ENCODE measurements around the gene FANCC. TPM values are rescaled to one million over a fixed set of nuclear protein-coding genes. Genes with fewer than 3 reads are reported as not detected.
A peak's percentile ranks its signal among the peaks of the same experiment; 100 is the strongest.

The FANCC gene
- total RNA-seq, 6 experiments from 2014 or later = 4.7 to 7.1 (median 5.7) TPM

DNA sequence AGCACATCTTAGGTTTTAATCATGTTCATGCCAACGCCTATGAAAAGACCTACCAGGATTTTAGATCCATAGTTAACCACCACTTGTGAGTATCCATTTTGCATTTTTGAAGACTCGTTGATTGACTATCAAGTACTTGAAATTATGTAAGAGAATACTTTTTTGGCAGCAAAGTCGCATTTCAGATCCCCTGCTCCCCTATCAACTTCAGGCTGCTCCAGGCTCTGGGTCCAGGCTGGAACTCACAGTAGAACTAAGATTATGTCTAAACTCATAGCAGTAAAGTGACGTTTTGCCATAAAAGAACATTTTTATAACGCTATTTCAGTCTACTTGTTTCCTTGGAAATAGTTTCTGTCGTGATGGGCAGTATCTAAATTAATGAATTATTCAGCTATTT is 267.7 kb downstream of the FANCC start:
- Mint-ChIP-seq H3K27ac (peak overlapping the region; percentile 6; the same call in 1 of the 2 replicates), H3K9me3 (no peaks in the 10 kb centered on the region), H3K27me3 (ENCODE audit: insufficient read depth) (peaks cover 3% of the 10 kb centered on the region; the same call in 1 of the 2 replicates), H3K36me3 (ENCODE audit: low read depth) (peaks cover 35% of the 10 kb centered on the region), H3K4me3 (peak overlapping the region; percentile 73), H3K4me1 (ENCODE audit: low read depth) (peaks cover 59% of the 10 kb centered on the region)
- no peak for DNase-seq
- TF ChIP-seq, protein P1, sequence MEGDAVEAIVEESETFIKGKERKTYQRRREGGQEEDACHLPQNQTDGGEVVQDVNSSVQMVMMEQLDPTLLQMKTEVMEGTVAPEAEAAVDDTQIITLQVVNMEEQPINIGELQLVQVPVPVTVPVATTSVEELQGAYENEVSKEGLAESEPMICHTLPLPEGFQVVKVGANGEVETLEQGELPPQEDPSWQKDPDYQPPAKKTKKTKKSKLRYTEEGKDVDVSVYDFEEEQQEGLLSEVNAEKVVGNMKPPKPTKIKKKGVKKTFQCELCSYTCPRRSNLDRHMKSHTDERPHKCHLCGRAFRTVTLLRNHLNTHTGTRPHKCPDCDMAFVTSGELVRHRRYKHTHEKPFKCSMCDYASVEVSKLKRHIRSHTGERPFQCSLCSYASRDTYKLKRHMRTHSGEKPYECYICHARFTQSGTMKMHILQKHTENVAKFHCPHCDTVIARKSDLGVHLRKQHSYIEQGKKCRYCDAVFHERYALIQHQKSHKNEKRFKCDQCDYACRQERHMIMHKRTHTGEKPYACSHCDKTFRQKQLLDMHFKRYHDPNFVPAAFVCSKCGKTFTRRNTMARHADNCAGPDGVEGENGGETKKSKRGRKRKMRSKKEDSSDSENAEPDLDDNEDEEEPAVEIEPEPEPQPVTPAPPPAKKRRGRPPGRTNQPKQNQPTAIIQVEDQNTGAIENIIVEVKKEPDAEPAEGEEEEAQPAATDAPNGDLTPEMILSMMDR (IDR thresholded peaks at IDR 0.05) = no peak

Small RNA genes within 50 kb of the gene (microRNA-seq; reads per million reads assigned to microRNA genes)
- gene MIR23B (29,319 reads per million, percentile 97 among the genes with 10 or more reads in this experiment), gene MIR24-1 (not detected), gene MIR27B (4,680 reads per million, percentile 89 among the genes with 10 or more reads in this experiment), gene MIR3074 (not detected), gene MIR6081 (not detected)

Other genes starting within 250 kb of the FANCC start
- 1 to 10 TPM; 6.6 to 9.3 (median 7.0) TPM for gene PTCH1, start 199.3 kb upstream of the FANCC start, total RNA-seq (2021; fragmentation: NEBNext Ultra II Directional; extraction: Animal tissue kit (Norgen Biotek cat#: 25700))

Data from HFFc6 (cell line).